WTC11 (cell line): ENCODE measurements around the gene PMAIP1. TPM values are rescaled to one million over a fixed set of nuclear protein-coding genes. Genes with fewer than 3 reads are reported as not detected.

Source experiments
- ATAC-seq: fragments of 200-7000 bp; cut with Tn5 transposase; 2 replicates; pipeline ENCODE4 v1.10.0; 2021; ENCODE audit warnings: mild to moderate bottlenecking, moderate library complexity
- CTCF ChIA-PET: fragments of 300-600 bp; sonication (Branson Sonifier 250); formaldehyde crosslinking; loops from one replicate; lab custom pipeline; 2021; ENCODE audit warnings: antibody characterized with exemption; lab: Charles Lee
- POLR2A ChIA-PET: fragments of 350-600 bp; sonication (Branson Sonifier 250); formaldehyde crosslinking; loops from one replicate; lab custom pipeline; 2021; ENCODE audit warnings: antibody characterized with exemption; lab: Charles Lee
- DNase-seq: peaks from one replicate; pipeline ENCODE4 v3.0.0; 2021; ENCODE audit warnings: low spot score
- H3K27ac Mint-ChIP-seq: 2 replicates; pipeline ENCODE4 v1.8.0; 2021; ENCODE audit warnings: mixed read lengths
- H3K27me3 Mint-ChIP-seq: 2 replicates; pipeline ENCODE4 v1.8.0; 2021; ENCODE audit warnings: low read depth, mild to moderate bottlenecking, moderate library complexity, mixed read lengths
- H3K36me3 Mint-ChIP-seq: 2 replicates; pipeline ENCODE4 v1.8.0; 2021; ENCODE audit warnings: mixed read lengths
- H3K4me1 Mint-ChIP-seq: 2 replicates; pipeline ENCODE4 v1.8.0; 2022; ENCODE audit warnings: mixed read lengths
- H3K4me3 Mint-ChIP-seq: 2 replicates; pipeline ENCODE4 v1.8.0; 2021; ENCODE audit warnings: mild to moderate bottlenecking, moderate library complexity, mixed read lengths
- H3K9me3 Mint-ChIP-seq: 2 replicates; pipeline ENCODE4 v1.8.0; 2021; ENCODE audit warnings: mixed read lengths
- AFF4 ChIP-seq: sonication (generic); formaldehyde crosslinking; IDR thresholded peaks from 2 replicates; pipeline ENCODE4 v1.8.1; 2023; ENCODE audit warnings: mild to moderate bottlenecking, missing genetic modification reagents, borderline replicate concordance
- ATF1 ChIP-seq: sonication (generic); formaldehyde crosslinking; IDR thresholded peaks from 2 replicates; pipeline ENCODE4 v1.8.1; 2023; ENCODE audit warnings: mild to moderate bottlenecking, moderate library complexity, missing genetic modification reagents
- CBFB ChIP-seq: sonication (generic); formaldehyde crosslinking; IDR thresholded peaks from 2 replicates; pipeline ENCODE4 v1.8.1; 2022; ENCODE audit warnings: mild to moderate bottlenecking, low read depth, missing genetic modification reagents
- CREB1 ChIP-seq: sonication (generic); formaldehyde crosslinking; IDR thresholded peaks from 2 replicates; pipeline ENCODE4 v1.8.0; 2023; ENCODE audit warnings: mild to moderate bottlenecking, missing genetic modification reagents
- ESRRA ChIP-seq: sonication (generic); formaldehyde crosslinking; IDR thresholded peaks from 2 replicates; pipeline ENCODE4 v1.8.1; 2022; ENCODE audit warnings: mild to moderate bottlenecking, missing genetic modification reagents, borderline replicate concordance
- ETV6 ChIP-seq: sonication (generic); formaldehyde crosslinking; IDR thresholded peaks from 2 replicates; pipeline ENCODE4 v1.8.1; 2022; ENCODE audit warnings: mild to moderate bottlenecking, missing genetic modification reagents
- FOXK1 ChIP-seq: sonication (generic); formaldehyde crosslinking; IDR thresholded peaks from 2 replicates; pipeline ENCODE4 v1.8.0; 2022; ENCODE audit warnings: mild to moderate bottlenecking, moderate library complexity, missing genetic modification reagents
- FOXP1 ChIP-seq: sonication (generic); formaldehyde crosslinking; IDR thresholded peaks from 2 replicates; pipeline ENCODE4 v1.8.0; 2022; ENCODE audit warnings: missing genetic modification reagents, mild to moderate bottlenecking, moderate library complexity, borderline replicate concordance
- GABPB1 ChIP-seq: sonication (generic); formaldehyde crosslinking; IDR thresholded peaks from 2 replicates; pipeline ENCODE4 v1.8.1; 2023; ENCODE audit warnings: mild to moderate bottlenecking, missing genetic modification reagents
- HMGA2 ChIP-seq: fragments of 250-450 bp; sonication (Bioruptor Pico); IDR thresholded peaks from 2 replicates; pipeline ENCODE4 v1.4.0; 2021; ENCODE audit warnings: mild to moderate bottlenecking, moderate library complexity
- MYBL2 ChIP-seq: sonication (generic); formaldehyde crosslinking; IDR thresholded peaks from 2 replicates; pipeline ENCODE4 v1.8.1; 2023; ENCODE audit warnings: mild to moderate bottlenecking, moderate library complexity, missing genetic modification reagents
- NFE2L1 ChIP-seq: sonication (generic); formaldehyde crosslinking; IDR thresholded peaks from 2 replicates; pipeline ENCODE4 v1.8.1; 2023; ENCODE audit warnings: missing genetic modification reagents
- NR2C2 ChIP-seq: sonication (generic); formaldehyde crosslinking; IDR thresholded peaks from 2 replicates; pipeline ENCODE4 v1.8.0; 2022; ENCODE audit warnings: mild to moderate bottlenecking, missing genetic modification reagents
- RORB ChIP-seq: fragments of 250-450 bp; sonication (Bioruptor Pico); IDR thresholded peaks from 2 replicates; pipeline ENCODE4 v1.9.0; 2021; ENCODE audit warnings: mild to moderate bottlenecking
- SP1 ChIP-seq: sonication (generic); formaldehyde crosslinking; conservative IDR thresholded peaks from 2 replicates; pipeline ENCODE4 v1.8.1; 2022; ENCODE audit warnings: missing genetic modification reagents
- ZNF219 ChIP-seq: sonication (generic); formaldehyde crosslinking; IDR thresholded peaks from 2 replicates; pipeline ENCODE4 v1.8.0; 2023; ENCODE audit warnings: missing genetic modification reagents, mild to moderate bottlenecking, borderline replicate concordance
- ZNF263 ChIP-seq: sonication (generic); formaldehyde crosslinking; IDR thresholded peaks from 2 replicates; pipeline ENCODE4 v1.8.1; 2022; ENCODE audit warnings: low read depth, mild to moderate bottlenecking, moderate library complexity, missing genetic modification reagents
- ZNF425 ChIP-seq: fragments of 250-450 bp; sonication (Bioruptor Pico); conservative IDR thresholded peaks from 2 replicates; pipeline ENCODE4 v1.9.0; 2021; ENCODE audit warnings: mild to moderate bottlenecking
- total RNA-seq: library from RNA; stranded (reverse); gene quantifications from 3 replicates; pipeline ENCODE4 v1.2.3, GENCODE V29; 2021
- TF ChIP-seq, protein P1 (sequence below): sonication (generic); formaldehyde crosslinking; IDR thresholded peaks from 2 replicates; pipeline ENCODE4 v1.8.1; 2023; ENCODE audit warnings: mild to moderate bottlenecking, missing genetic modification reagents
- TF ChIP-seq, protein P2 (sequence below): sonication (generic); formaldehyde crosslinking; IDR thresholded peaks from 2 replicates; pipeline ENCODE4 v1.8.1; 2022; ENCODE audit warnings: missing genetic modification reagents, borderline replicate concordance
- TF ChIP-seq, protein P3 (sequence below): sonication (generic); formaldehyde crosslinking; IDR thresholded peaks from 2 replicates; pipeline ENCODE4 v1.8.1; 2023; ENCODE audit warnings: mild to moderate bottlenecking, missing genetic modification reagents, moderate library complexity
- TF ChIP-seq, protein P4 (sequence below): fragments of 250-450 bp; sonication (Bioruptor Pico); IDR thresholded peaks from 2 replicates; pipeline ENCODE4 v2.1.2; 2022; ENCODE audit warnings: mild to moderate bottlenecking, moderate library complexity

Gene PMAIP1
- total RNA-seq, 1 experiment from 2014 or later, result 152 TPM

DNA sequence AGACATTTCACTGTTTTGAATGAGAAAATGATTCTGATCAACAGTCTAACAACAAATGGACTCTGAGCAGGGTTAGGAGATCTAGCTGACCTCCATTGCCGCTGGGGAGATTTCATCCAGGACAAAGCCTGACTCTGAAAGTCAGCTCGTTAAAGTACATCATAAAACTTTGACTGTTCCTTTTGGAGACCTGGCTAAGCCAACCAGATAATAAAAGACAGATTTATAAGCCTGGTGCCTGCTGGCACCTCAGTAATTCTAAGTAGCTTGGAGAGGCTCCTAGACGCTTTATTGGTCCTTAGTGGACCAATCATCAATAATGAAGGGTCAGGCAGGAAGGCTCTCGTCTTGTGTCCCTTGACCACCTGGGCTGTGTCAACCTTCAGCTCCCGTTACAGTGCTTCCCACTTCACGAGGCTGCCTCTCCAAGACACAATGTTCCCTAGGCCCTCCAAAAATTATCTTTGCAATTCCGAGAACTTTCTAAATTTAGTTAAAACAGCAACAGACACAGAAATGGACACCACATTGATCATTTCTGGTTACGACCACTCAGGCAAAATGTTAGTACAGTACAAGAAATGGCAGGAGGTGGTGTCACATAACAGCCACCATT is 47.9 kb upstream of the PMAIP1 start (continued):
- TF ChIP-seq, protein P1, sequence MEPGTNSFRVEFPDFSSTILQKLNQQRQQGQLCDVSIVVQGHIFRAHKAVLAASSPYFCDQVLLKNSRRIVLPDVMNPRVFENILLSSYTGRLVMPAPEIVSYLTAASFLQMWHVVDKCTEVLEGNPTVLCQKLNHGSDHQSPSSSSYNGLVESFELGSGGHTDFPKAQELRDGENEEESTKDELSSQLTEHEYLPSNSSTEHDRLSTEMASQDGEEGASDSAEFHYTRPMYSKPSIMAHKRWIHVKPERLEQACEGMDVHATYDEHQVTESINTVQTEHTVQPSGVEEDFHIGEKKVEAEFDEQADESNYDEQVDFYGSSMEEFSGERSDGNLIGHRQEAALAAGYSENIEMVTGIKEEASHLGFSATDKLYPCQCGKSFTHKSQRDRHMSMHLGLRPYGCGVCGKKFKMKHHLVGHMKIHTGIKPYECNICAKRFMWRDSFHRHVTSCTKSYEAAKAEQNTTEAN (CRISPR knock-in tag), result no peak
- TF ChIP-seq NR2C2 (CRISPR knock-in tag) (no peak), RORB (CRISPR knock-in tag) (no peak), FOXP1 (CRISPR knock-in tag) (no peak), MYBL2 (CRISPR knock-in tag) (no peak), ZNF263 (no peak), ZNF425 (no peak), SP1 (CRISPR knock-in tag) (no peak), NFE2L1 (no peak), ESRRA (CRISPR knock-in tag) (no peak)

DNA sequence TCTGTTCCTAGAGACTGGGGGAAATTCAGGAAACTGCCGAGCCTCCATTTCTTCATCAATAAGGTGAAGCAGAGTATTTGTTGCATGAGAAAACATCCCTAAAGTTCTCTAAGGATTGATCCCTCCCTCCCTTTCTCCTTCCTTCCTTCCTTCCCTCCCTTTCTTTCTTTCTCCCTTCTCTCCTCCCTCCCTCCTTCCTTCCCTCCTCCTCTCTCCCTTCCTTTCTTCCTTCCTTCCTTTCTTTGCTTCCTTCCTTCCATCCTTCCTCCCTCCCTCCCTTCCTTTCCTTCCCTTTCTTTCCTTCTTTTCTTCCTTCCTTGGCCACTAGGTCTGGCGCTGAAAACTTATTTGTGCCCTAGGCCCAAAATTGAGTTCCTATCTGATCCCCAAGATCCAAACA is 47.2 kb upstream of the PMAIP1 start:
- DNase-seq, result no peak
- ChIA-PET POLR2A (no interaction called here), CTCF (no interaction called here)
- no peaks in the 10 kb centered on the region for H3K9me3 Mint-ChIP-seq
- H3K4me3 Mint-ChIP-seq, result no peak overlapping the region
- no peaks in the 10 kb centered on the region for H3K36me3 Mint-ChIP-seq
- TF ChIP-seq AFF4 (CRISPR knock-in tag), result no peak
- TF ChIP-seq HMGA2 (CRISPR knock-in tag), result no peak
- TF ChIP-seq FOXP1 (CRISPR knock-in tag), result no peak
- TF ChIP-seq ETV6 (CRISPR knock-in tag), result no peak
- TF ChIP-seq, protein P2, sequence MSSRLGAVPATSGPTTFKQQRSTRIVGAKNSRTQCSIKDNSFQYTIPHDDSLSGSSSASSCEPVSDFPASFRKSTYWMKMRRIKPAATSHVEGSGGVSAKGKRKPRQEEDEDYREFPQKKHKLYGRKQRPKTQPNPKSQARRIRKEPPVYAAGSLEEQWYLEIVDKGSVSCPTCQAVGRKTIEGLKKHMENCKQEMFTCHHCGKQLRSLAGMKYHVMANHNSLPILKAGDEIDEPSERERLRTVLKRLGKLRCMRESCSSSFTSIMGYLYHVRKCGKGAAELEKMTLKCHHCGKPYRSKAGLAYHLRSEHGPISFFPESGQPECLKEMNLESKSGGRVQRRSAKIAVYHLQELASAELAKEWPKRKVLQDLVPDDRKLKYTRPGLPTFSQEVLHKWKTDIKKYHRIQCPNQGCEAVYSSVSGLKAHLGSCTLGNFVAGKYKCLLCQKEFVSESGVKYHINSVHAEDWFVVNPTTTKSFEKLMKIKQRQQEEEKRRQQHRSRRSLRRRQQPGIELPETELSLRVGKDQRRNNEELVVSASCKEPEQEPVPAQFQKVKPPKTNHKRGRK (CRISPR knock-in tag), result no peak
- TF ChIP-seq CREB1 (CRISPR knock-in tag), result no peak
- TF ChIP-seq RORB (CRISPR knock-in tag), result no peak
- no peak for TF ChIP-seq FOXK1
- no peak for TF ChIP-seq NR2C2 (CRISPR knock-in tag)
- TF ChIP-seq ZNF219 (CRISPR knock-in tag), result no peak
- TF ChIP-seq GABPB1, result no peak
- no peak for TF ChIP-seq CBFB (CRISPR knock-in tag)
- TF ChIP-seq, protein P3, sequence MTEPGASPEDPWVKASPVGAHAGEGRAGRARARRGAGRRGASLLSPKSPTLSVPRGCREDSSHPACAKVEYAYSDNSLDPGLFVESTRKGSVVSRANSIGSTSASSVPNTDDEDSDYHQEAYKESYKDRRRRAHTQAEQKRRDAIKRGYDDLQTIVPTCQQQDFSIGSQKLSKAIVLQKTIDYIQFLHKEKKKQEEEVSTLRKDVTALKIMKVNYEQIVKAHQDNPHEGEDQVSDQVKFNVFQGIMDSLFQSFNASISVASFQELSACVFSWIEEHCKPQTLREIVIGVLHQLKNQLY (CRISPR knock-in tag), result no peak
- TF ChIP-seq, protein P4, sequence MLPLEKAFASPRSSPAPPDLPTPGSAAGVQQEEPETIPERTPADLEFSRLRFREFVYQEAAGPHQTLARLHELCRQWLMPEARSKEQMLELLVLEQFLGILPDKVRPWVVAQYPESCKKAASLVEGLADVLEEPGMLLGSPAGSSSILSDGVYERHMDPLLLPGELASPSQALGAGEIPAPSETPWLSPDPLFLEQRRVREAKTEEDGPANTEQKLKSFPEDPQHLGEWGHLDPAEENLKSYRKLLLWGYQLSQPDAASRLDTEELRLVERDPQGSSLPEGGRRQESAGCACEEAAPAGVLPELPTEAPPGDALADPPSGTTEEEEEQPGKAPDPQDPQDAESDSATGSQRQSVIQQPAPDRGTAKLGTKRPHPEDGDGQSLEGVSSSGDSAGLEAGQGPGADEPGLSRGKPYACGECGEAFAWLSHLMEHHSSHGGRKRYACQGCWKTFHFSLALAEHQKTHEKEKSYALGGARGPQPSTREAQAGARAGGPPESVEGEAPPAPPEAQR, result no peak
- TF ChIP-seq ATF1 (CRISPR knock-in tag), result no peak
- no peak overlapping the region for H3K27ac Mint-ChIP-seq
- peaks cover 19% of the 10 kb centered on the region for H3K4me1 Mint-ChIP-seq
- H3K27me3 Mint-ChIP-seq, result no peaks in the 10 kb centered on the region; the same call in 1 of the 2 replicates
- no peak for ATAC-seq
